ENCODE results near the gene PTPRC.

PTPRC gene

GRCh38 chr1:198723127-198723526 lies 84.3 kb downstream of the PTPRC start:
- no peak for DNase-seq
- in situ Hi-C loops (cut with HindIII; ENCODE audit: low pct_ligation_motif_present, low pct_unique_long_range_greater_than_20kb, low sequenced_read_pairs), result no loop called here

GRCh38 chr1:198725090-198725489 lies 86.2 kb downstream of the PTPRC start:
- no peak for DNase-seq
- in situ Hi-C loops (cut with HindIII; ENCODE audit: low pct_ligation_motif_present, low pct_unique_long_range_greater_than_20kb, low sequenced_read_pairs), result no loop called here

- in situ Hi-C loops (cut with HindIII; ENCODE audit: low pct_ligation_motif_present, low pct_unique_long_range_greater_than_20kb, low sequenced_read_pairs), result no loop called here
Observed at GRCh38 chr1:198726455-198726854, 87.6 kb downstream of the PTPRC start.

DNA sequence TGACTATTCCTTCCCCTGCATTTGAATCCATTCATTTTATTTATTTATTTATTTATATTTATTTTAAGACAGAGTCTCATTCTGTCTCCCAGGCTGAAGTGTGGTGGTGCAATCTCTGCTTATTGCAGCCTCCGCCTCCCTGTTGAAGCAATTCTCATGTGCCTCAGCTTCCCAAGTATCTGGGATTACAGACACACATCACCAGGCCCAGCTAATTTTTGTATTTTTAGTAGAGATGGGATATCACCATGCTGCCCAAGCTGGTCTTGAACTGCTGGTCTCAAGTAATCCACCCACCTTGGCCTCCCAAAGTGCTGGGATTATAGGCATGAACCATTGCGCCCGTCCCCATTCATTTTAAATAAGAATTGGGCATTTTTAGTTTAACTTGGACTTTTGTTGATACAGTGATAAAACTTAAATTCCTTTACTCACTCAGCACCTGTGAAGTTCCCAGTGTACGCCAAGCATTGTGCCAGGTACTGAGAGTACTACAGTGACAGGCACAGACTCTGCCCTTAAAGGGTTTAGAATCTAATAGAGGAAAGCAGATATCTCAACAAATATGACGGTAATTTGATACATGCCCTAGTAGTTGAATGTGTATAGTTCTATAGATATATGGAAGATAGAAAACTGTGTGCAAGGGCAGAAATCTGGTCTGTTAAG lies 90.5 kb downstream of the PTPRC start:
- DNase-seq, result no peak
- in situ Hi-C loops (cut with HindIII; ENCODE audit: low pct_ligation_motif_present, low pct_unique_long_range_greater_than_20kb, low sequenced_read_pairs), result no loop called here

More at GRCh38 chr1:198726455-198726854, 87.6 kb downstream of the PTPRC start:
- no peak for DNase-seq

DNA sequence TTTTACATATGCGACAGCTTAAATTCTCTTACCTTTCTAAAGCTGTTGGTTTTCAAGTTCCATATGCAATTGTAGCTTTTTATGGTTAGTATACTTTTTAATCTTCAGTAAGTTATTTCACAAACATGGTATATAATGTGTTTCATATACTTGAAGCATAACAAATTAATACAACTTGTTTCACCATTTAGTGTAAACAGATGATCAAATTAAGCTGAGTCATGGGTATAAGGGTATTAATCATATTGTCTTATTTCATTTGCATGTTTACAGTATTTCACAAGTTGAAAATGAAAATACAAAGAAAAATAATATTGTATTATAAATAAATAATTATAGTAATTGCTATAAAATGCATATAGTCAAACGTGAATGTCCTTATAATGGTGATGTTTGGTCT lies 92.1 kb downstream of the PTPRC start:
- no peak for DNase-seq
- in situ Hi-C loops (cut with HindIII; ENCODE audit: low pct_ligation_motif_present, low pct_unique_long_range_greater_than_20kb, low sequenced_read_pairs), result no loop called here

GRCh38 chr1:198734323-198735008 lies 95.6 kb downstream of the PTPRC start:
- in situ Hi-C loops (cut with HindIII; ENCODE audit: low pct_ligation_motif_present, low pct_unique_long_range_greater_than_20kb, low sequenced_read_pairs), result no loop called here
- DNase-seq, result no peak

GRCh38 chr1:198741744-198742143 lies 102.9 kb downstream of the PTPRC start:
- no peak for DNase-seq
- in situ Hi-C loops (cut with HindIII; ENCODE audit: low pct_ligation_motif_present, low pct_unique_long_range_greater_than_20kb, low sequenced_read_pairs), result no loop called here

- in situ Hi-C loops (cut with HindIII; ENCODE audit: low pct_ligation_motif_present, low pct_unique_long_range_greater_than_20kb, low sequenced_read_pairs), result no loop called here
- no peak for DNase-seq
Observed at GRCh38 chr1:198747127-198747526, 108.3 kb downstream of the PTPRC start.

DNA sequence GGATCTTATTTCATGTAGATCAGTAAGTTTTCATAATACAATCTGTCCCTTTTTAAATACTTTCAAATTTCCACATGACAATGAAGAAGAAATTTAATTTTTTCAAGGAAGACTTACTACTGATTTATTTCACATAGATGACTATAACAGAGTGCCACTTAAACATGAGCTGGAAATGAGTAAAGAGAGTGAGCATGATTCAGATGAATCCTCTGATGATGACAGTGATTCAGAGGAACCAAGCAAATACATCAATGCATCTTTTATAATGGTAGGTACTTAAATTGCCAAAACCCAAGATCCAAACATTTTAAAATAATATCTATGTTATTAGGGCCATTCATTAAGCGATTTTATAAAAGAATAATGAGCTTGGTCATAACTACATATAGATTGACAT lies 110.4 kb downstream of the PTPRC start:
- in situ Hi-C loops (cut with HindIII; ENCODE audit: low pct_ligation_motif_present, low pct_unique_long_range_greater_than_20kb, low sequenced_read_pairs), result no loop called here
- no peak for DNase-seq

DNA sequence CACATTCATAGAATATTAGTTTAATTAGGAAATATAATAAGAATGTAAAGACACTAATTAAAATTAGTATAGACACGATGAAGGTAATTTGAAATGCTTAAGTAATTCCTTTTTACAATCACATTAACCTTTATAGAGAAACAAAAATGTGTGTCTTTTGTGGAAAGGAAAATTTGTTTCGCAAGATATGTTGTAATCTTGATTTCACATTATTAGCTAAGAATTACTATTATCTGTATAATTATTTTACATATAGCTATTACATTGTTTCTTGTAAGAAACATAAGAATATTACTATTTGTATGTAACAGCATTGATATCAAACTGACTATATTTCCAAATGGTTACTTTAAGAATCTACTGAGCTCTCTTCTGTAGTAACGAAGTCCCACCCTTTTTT lies 111.2 kb downstream of the PTPRC start:
- in situ Hi-C loops (cut with HindIII; ENCODE audit: low pct_ligation_motif_present, low pct_unique_long_range_greater_than_20kb, low sequenced_read_pairs), result loop anchor here (25.0 kb wide), 1 partner anchor 487 kb away; no protein-coding TSS in a partner anchor
- DNase-seq, result no peak

DNA sequence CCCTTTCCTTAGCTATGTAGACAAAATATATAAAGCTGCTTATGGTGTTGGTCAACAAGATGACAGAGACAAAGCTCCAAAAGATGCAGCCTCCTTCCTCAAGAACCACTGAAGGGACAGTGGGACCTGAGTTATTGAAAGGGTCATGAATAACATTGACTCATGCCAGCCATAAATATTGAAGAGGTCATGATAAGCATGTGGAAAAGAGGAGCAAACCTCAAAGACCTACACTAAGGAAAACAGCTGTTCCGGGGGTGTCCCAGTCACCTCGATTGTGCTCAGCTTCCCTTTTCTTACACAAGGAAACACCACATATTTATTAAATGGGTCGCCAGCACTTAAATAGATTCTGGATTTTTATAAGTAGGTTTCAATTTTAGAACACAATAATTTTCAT lies 112.9 kb downstream of the PTPRC start:
- in situ Hi-C loops (cut with HindIII; ENCODE audit: low pct_ligation_motif_present, low pct_unique_long_range_greater_than_20kb, low sequenced_read_pairs), result loop anchor here (25.0 kb wide), 1 partner anchor 486 kb away; no protein-coding TSS in a partner anchor
- DNase-seq, result no peak

GRCh38 chr1:198754670-198755069 lies 115.8 kb downstream of the PTPRC start:
- in situ Hi-C loops (cut with HindIII; ENCODE audit: low pct_ligation_motif_present, low pct_unique_long_range_greater_than_20kb, low sequenced_read_pairs), result loop anchor here (25.0 kb wide), 1 partner anchor 483 kb away; no protein-coding TSS in a partner anchor
- no peak for DNase-seq

DNA sequence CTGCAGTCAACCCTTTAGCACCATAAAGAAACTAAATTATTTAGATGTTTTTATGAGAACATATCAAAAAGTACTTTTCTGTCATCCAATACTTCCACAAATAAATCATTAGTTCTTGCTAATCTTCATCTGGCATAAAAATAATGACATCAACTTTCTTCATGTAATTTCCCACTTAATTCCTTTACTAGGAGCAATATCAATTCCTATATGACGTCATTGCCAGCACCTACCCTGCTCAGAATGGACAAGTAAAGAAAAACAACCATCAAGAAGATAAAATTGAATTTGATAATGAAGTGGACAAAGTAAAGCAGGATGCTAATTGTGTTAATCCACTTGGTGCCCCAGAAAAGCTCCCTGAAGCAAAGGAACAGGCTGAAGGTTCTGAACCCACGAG lies 116.9 kb downstream of the PTPRC start:
- in situ Hi-C loops (cut with HindIII; ENCODE audit: low pct_ligation_motif_present, low pct_unique_long_range_greater_than_20kb, low sequenced_read_pairs), result loop anchor here (25.0 kb wide), 1 partner anchor 482 kb away; no protein-coding TSS in a partner anchor
- no peak for DNase-seq

- peak; percentile 29 for DNase-seq
- in situ Hi-C loops (cut with HindIII; ENCODE audit: low pct_ligation_motif_present, low pct_unique_long_range_greater_than_20kb, low sequenced_read_pairs), result loop anchor here (25.0 kb wide), 1 partner anchor 481 kb away; no protein-coding TSS in a partner anchor
Observed at GRCh38 chr1:198756470-198756869, 117.6 kb downstream of the PTPRC start.

- in situ Hi-C loops (cut with HindIII; ENCODE audit: low pct_ligation_motif_present, low pct_unique_long_range_greater_than_20kb, low sequenced_read_pairs), result loop anchor here (25.0 kb wide), 1 partner anchor 475 kb away; no protein-coding TSS in a partner anchor
- no peak for DNase-seq
Observed at GRCh38 chr1:198761859-198762616, 123.2 kb downstream of the PTPRC start.

DNA sequence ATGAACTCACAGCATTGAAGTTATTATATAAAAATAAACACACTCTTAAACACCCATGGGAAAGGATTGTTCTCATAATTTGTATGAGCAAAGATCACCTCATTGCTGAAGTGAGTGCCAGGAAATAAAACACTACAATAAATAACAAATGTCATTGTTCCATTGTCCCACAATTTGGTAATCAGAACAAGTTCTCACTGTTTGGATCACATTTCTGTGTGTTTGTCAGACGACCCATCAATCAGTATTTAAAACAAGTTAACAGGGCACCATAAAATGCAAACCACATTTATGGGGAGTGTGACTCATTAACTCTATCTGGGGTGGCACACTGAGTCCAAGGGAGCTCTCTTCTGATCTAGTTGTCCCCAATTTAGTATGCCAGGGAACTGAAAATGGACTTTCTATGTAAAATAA lies 124.5 kb downstream of the PTPRC start:
- in situ Hi-C loops (cut with HindIII; ENCODE audit: low pct_ligation_motif_present, low pct_unique_long_range_greater_than_20kb, low sequenced_read_pairs), result loop anchor here (25.0 kb wide), 1 partner anchor 474 kb away; no protein-coding TSS in a partner anchor
- DNase-seq, result no peak

GRCh38 chr1:198764748-198765147 lies 125.9 kb downstream of the PTPRC start:
- in situ Hi-C loops (cut with HindIII; ENCODE audit: low pct_ligation_motif_present, low pct_unique_long_range_greater_than_20kb, low sequenced_read_pairs), result loop anchor here (25.0 kb wide), 1 partner anchor 473 kb away; no protein-coding TSS in a partner anchor
- DNase-seq, result no peak

DNA sequence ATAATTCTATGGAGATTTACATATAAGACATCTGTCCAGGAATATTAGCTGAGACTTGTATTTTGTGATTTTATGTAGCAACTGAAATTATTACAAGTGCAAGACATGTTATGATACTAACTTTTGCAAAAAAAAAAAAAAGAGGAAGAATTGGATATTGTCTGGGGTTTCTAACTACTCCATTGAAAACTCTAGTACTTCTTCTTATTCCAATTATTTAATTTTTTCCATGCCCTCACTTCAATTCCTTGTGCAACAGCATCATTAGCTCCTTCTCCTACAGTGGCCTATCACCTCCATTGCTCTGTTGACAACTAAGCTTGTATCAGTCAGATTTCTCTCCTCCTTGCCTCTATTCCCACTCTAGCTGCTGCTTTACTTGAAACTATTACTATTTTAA lies 126.6 kb downstream of the PTPRC start:
- in situ Hi-C loops (cut with HindIII; ENCODE audit: low pct_ligation_motif_present, low pct_unique_long_range_greater_than_20kb, low sequenced_read_pairs), result loop anchor here (25.0 kb wide), 1 partner anchor 472 kb away; no protein-coding TSS in a partner anchor
- DNase-seq, result no peak
